ENCODE results near the gene TRIM46.
"Not testable (repeated sequence)": the region's sequence is repeated elsewhere in the genome, so short reads cannot be mapped to it uniquely, and the experiment has no call there.

DNA sequence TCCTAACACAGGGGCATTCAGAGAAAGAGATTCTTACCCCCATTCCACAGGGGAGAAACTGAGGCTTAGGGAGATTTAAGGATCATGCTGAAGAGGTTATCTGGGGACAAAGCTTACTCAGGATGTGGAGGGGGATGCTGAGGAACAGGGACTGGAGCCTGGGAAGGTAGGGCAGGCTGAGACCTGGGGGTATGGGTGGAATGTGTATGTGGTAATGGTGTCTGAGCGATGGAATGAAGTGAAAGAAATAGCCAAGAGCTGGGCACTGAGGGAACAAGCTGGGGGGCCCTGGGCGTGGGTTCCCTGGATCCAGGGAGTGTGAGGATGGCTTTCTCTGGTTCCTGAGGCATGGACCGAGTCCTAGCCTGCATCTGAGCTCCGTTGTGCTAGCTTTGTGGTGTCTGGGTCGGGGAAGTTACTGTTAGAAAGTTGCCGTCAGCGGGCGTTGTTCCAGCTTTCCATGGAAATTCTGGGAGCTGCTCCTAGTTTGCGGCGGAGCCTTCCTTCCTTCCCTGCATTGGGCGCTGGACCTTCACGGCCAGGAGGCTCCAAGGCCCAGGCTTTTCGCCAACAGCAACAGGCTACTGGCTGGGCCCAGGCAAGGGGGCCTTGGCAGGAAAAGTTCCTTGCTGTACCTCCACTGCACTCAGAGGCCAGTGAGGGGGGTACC lies 37.9 kb downstream of the TRIM46 start:
- not testable (repeated sequence) for TF ChIP-seq CEBPG (CRISPR knock-in tag; IDR thresholded peaks at IDR 0.05); HNF4A (CRISPR knock-in tag; IDR thresholded peaks at IDR 0.05); SP1 (IDR thresholded peaks at IDR 0.05); SP1 (CRISPR knock-in tag; IDR thresholded peaks at IDR 0.05); SRSF9 (IDR thresholded peaks at IDR 0.05; ENCODE audit: borderline replicate concordance, insufficient read depth, low read depth, low read length, poor library complexity, severe bottlenecking)
- TF ChIP-seq, protein P1, sequence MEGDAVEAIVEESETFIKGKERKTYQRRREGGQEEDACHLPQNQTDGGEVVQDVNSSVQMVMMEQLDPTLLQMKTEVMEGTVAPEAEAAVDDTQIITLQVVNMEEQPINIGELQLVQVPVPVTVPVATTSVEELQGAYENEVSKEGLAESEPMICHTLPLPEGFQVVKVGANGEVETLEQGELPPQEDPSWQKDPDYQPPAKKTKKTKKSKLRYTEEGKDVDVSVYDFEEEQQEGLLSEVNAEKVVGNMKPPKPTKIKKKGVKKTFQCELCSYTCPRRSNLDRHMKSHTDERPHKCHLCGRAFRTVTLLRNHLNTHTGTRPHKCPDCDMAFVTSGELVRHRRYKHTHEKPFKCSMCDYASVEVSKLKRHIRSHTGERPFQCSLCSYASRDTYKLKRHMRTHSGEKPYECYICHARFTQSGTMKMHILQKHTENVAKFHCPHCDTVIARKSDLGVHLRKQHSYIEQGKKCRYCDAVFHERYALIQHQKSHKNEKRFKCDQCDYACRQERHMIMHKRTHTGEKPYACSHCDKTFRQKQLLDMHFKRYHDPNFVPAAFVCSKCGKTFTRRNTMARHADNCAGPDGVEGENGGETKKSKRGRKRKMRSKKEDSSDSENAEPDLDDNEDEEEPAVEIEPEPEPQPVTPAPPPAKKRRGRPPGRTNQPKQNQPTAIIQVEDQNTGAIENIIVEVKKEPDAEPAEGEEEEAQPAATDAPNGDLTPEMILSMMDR (CRISPR knock-in tag; IDR thresholded peaks at IDR 0.05): not testable (repeated sequence)
- TF ChIP-seq, protein P2, sequence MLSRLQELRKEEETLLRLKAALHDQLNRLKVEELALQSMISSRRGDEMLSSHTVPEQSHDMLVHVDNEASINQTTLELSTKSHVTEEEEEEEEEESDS (CRISPR knock-in tag; IDR thresholded peaks at IDR 0.05; ENCODE audit: borderline replicate concordance): not testable (repeated sequence)
